Neural progenitor cell (in vitro differentiated cells): Measurements from ENCODE around the gene SEPTIN2.

Experiments used
- CTCF ChIP-seq: fragments of 200-600 bp; sonication (generic); IDR thresholded peaks from 2 replicates; pipeline ENCODE4 v1.5.1; 2017; ENCODE audit warnings: antibody characterized with exemption, mild to moderate bottlenecking
- EZH2 ChIP-seq: fragments of 200-600 bp; sonication (generic); IDR thresholded peaks from 2 replicates; pipeline ENCODE4 v1.6.1; 2017; ENCODE audit warnings: antibody characterized with exemption, mild to moderate bottlenecking, moderate library complexity

GRCh38 chr2:241329669-241330615 is 14.2 kb downstream of the SEPTIN2 start:
- TF ChIP-seq CTCF (no peak), EZH2 (no peak)
